ENCODE data around the gene SLC12A2. TPM values are rescaled to one million over a fixed set of nuclear protein-coding genes. Genes with fewer than 3 reads are reported as not detected.

Gene SLC12A2
- total RNA-seq, 1 experiment from 2014 or later = 576 TPM

- Mint-ChIP-seq H3K4me3 (ENCODE audit: low read depth, unreplicated experiment) (peak overlapping the region; percentile 29), H3K27me3 (ENCODE audit: unreplicated experiment) (no peaks in the 10 kb centered on the region), H3K36me3 (ENCODE audit: insufficient read depth, unreplicated experiment) (peaks cover 15% of the 10 kb centered on the region), H3K4me1 (ENCODE audit: low read depth, unreplicated experiment) (peaks cover 32% of the 10 kb centered on the region), H3K27ac (ENCODE audit: unreplicated experiment) (peak overlapping the region; percentile 66), H3K9me3 (ENCODE audit: low read depth, unreplicated experiment) (peaks cover 2% of the 10 kb centered on the region)
- BruUV-seq (replicated peaks) = no TSS peak
- CTCF ChIA-PET = interaction anchor here (1.6 kb wide), 1 partner anchor 18 kb away, joined by 8 read pairs; no protein-coding TSS in a partner anchor
- no peak for TF ChIP-seq CTCF (IDR thresholded peaks at IDR 0.05; ENCODE audit: unreplicated experiment)
- intact Hi-C loops (cut with micrococcal nuclease; ENCODE audit: unreplicated experiment) = no loop called here
- DNase-seq = peak; percentile 26
Observed at GRCh38 chr5:128062172-128062746, 21.3 kb upstream of the SLC12A2 start.

- no peak for TF ChIP-seq CTCF (IDR thresholded peaks at IDR 0.05; ENCODE audit: unreplicated experiment)
- intact Hi-C loops (cut with micrococcal nuclease; ENCODE audit: unreplicated experiment) = no loop called here
- no peak for DNase-seq
- Mint-ChIP-seq H3K4me3 (ENCODE audit: low read depth, unreplicated experiment) (no peak overlapping the region), H3K27me3 (ENCODE audit: unreplicated experiment) (no peaks in the 10 kb centered on the region), H3K27ac (ENCODE audit: unreplicated experiment) (no peak overlapping the region), H3K4me1 (ENCODE audit: low read depth, unreplicated experiment) (peaks cover 9% of the 10 kb centered on the region), H3K9me3 (ENCODE audit: low read depth, unreplicated experiment) (no peaks in the 10 kb centered on the region), H3K36me3 (ENCODE audit: insufficient read depth, unreplicated experiment) (peaks cover 20% of the 10 kb centered on the region)
- no TSS peak for BruUV-seq (replicated peaks)
- CTCF ChIA-PET = no interaction called here
Observed at GRCh38 chr5:128074171-128074570, 9.4 kb upstream of the SLC12A2 start.

GRCh38 chr5:128074953-128075352 lies 8.6 kb upstream of the SLC12A2 start:
- Mint-ChIP-seq H3K4me3 (ENCODE audit: low read depth, unreplicated experiment) (no peak overlapping the region), H3K27me3 (ENCODE audit: unreplicated experiment) (no peaks in the 10 kb centered on the region), H3K4me1 (ENCODE audit: low read depth, unreplicated experiment) (peaks cover 17% of the 10 kb centered on the region), H3K27ac (ENCODE audit: unreplicated experiment) (no peak overlapping the region), H3K9me3 (ENCODE audit: low read depth, unreplicated experiment) (no peaks in the 10 kb centered on the region), H3K36me3 (ENCODE audit: insufficient read depth, unreplicated experiment) (peaks cover 22% of the 10 kb centered on the region)
- CTCF ChIA-PET = no interaction called here
- no peak for TF ChIP-seq CTCF (IDR thresholded peaks at IDR 0.05; ENCODE audit: unreplicated experiment)
- no peak for DNase-seq
- intact Hi-C loops (cut with micrococcal nuclease; ENCODE audit: unreplicated experiment) = no loop called here
- no TSS peak for BruUV-seq (replicated peaks)

- Mint-ChIP-seq H3K36me3 (ENCODE audit: insufficient read depth, unreplicated experiment) (peaks cover 43% of the 10 kb centered on the region), H3K27me3 (ENCODE audit: unreplicated experiment) (no peaks in the 10 kb centered on the region), H3K9me3 (ENCODE audit: low read depth, unreplicated experiment) (no peaks in the 10 kb centered on the region), H3K4me3 (ENCODE audit: low read depth, unreplicated experiment) (no peak overlapping the region), H3K4me1 (ENCODE audit: low read depth, unreplicated experiment) (peaks cover 36% of the 10 kb centered on the region), H3K27ac (ENCODE audit: unreplicated experiment) (peak overlapping the region; percentile 36)
- TF ChIP-seq CTCF (IDR thresholded peaks at IDR 0.05; ENCODE audit: unreplicated experiment) = no peak
- no peak for DNase-seq
- CTCF ChIA-PET = interaction anchor here (0.6 to 1.3 kb wide), 4 partner anchors 10 to 119 kb away, joined by 3 to 5 read pairs (median 3); no protein-coding TSS in a partner anchor
- BruUV-seq (replicated peaks) = no TSS peak
- intact Hi-C loops (cut with micrococcal nuclease; ENCODE audit: unreplicated experiment) = no loop called here
Observed at GRCh38 chr5:128077526-128077925, 6.0 kb upstream of the SLC12A2 start.
